ENCODE results near the gene ADGRG6.
"Not testable (repeated sequence)": the region's sequence is repeated elsewhere in the genome, so short reads cannot be mapped to it uniquely, and the experiment has no call there.

Gene ADGRG6

GRCh38 chr6:142454196-142454595 lies 152.4 kb downstream of the ADGRG6 start:
- DNase-seq, result not testable (repeated sequence)

- not testable (repeated sequence) for DNase-seq
Measured at GRCh38 chr6:142454848-142455247, 153.0 kb downstream of the ADGRG6 start.

GRCh38 chr6:142455957-142456589 lies 154.3 kb downstream of the ADGRG6 start:
- DNase-seq, result no peak

DNA sequence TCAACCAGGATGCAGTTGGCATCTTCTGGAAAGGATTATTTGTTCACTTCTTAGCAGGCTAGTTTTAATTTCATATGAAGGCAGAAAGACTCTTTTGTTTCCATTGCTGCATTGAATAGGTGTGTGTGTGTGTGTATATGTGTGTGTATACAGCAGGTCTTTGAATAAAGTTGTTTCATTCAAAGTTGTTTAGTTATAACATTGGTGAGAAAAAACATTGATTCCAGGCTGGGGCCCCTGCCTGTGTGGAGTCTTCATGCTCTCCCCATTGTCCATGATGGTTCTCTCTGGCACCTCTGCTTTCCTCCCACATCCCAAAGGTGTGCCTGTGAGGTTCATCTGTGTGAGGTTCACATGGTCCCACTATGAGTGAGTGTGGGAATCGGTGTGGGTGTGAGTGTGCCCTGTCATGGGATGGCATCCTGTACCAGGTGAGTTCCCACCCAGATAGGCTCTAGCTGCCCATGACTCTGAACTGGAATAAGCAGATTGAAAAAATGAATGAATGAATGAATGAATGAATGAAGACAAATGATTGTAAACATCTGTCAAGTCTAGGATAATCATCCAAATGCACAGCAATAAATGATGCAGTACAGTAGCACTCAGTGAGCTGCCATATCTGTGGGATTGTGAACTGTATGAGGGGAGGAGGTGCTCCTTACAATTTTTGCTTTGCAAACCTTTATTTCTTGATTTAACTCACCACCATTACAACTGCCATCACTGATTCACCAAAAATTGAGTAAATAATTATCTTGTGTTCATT lies 156.0 kb downstream of the ADGRG6 start:
- no peak for DNase-seq

DNA sequence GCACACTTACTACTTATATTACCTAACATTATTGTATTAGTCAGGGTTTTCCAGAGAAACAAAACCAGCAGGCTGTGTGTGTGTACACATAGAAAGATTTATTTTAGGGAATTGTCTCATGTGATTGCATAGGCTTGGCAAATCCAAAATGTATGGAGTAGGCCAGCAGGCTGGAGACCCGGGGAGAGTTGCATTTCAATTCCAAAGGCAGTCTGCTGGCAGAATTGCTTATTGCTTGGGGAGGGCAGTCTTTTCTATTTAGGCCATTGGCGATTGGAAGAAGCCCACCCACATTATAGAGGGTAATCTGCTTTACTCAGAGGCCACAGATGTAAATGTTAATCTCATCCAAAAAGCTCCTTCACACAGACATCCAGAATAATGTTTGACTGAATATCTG lies 157.0 kb downstream of the ADGRG6 start:
- no peak for DNase-seq

- no peak for DNase-seq
Measured at GRCh38 chr6:142459271-142459670, 157.5 kb downstream of the ADGRG6 start.

GRCh38 chr6:142462260-142462659 lies 160.5 kb downstream of the ADGRG6 start:
- no peak for DNase-seq

DNA sequence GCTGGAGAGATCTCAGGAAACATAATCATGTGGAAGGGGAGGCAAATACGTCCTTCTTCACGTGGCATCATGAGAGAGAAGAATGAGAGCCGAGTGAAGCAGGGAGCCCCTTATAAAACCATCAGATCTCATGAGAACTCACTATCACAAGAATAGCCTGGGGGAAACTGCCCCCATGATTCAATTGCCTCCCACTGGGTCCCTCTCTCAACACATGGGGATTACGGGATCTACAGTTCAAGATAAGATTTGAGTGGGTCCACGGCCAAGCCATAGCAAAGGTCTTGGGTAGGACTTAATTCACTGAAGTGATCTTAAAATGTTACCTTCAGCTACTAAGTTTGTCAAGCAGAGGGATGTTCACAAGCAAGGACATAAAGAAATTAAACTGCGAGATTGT lies 162.2 kb downstream of the ADGRG6 start:
- no peak for DNase-seq

DNA sequence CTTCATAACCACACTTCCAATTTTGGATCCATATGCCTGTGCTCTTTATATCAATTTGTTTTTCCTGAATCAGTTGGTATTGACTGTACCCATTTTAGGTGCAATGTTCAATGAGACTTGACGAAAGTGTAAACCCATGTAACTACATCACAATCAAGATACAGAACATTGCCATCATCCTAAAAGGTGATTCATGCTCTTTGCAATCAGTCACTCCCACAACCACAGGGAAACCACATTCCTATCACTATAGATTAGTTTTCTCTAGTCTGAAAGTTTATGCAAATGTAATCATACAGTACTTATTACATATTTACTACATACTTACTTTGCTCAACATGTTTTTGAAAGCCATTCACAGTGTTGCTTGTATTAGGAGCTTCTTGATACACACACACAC lies 167.4 kb downstream of the ADGRG6 start:
- DNase-seq, result no peak

DNA sequence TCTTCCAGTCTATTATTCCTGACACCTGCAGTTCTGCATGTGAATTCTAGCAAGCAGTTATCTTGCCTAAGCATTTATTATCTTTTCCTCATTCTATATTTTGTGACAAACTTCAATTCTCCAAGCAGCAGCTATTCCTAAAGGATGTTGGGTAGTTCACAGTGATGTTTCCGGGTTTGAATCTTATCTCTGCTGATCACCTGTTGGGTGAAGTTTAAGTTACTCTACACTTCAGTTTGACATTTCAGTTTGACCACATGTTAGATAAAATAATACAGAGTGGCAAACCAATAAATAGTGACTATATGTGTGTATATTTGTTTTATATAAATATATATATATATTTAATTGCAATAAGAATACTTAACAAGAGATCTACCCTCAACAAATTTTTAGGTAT lies 168.6 kb downstream of the ADGRG6 start:
- no peak for DNase-seq

DNA sequence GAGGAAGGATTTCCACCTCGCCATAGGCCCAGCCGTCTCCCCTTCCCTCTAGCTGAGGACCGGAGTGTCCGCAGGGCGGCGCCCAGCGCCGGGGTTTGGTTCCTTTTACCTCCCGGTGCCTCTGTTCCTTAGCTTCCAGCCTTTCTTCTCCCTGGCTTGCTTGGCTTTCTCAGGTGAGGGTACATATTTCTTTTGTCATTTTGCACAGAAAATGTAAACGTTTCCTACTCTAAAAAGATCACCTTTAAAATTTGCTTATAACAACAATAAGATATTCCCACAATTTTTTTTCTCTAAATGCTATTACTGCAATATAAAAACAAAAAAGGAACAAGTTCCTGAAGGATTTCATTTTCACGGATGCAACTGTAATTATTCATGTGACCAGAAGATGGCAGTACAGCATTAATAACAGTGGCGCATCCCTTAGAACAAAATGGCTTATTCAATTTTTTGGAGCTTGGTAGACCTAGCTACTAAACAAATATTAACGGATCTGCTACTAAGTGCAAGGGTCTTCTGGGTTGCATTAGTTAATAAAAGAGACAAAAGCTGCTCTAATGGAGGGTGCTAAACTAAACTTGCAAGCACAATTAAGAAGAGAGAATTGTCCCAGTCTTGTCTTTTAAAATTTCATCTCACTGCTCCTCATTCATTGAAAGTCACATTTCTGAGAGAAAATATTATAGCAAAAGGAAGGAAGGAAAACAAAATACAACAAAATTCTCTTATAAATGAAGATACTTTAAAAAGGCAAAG lies 172.9 kb downstream of the ADGRG6 start:
- DNase-seq, result no peak

DNA sequence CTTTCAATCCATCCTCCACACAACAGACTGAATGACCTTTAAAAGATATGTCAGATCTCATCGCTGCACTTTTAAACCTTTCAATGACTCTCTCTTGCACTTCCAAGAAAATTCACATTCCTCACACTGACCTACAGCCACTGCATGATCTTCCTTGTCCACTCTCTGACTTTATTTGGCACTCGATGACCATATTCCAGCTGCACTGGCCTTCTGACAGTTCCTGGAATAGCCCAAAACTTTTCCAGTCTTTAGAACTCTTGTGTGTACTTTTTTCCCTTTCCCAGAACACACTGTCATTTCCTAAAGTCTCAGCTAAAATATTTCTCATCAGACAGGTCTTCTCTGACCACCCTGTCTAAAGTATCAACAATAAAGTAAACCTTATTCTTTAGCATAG lies 174.6 kb downstream of the ADGRG6 start:
- DNase-seq, result no peak

DNA sequence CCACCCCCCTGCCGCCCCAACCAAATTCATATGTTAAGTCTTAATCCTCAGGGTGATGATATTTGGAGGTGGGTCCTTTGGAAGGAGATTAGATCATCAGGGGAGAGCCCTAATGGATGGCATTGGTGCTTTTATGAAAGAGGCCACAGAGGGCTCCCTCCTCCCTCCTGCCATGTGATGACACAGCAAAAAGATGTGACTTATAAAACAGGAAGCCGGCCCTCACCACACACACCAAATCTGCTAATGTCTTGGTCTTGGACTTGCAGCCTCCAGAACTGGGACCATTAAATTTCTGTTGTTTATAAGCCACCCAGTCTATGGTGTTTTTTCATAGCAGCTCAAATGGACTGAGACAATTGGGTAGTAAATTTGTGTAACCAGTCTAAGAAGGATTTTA lies 176.3 kb downstream of the ADGRG6 start:
- DNase-seq, result no peak

GRCh38 chr6:142481466-142481865 lies 179.7 kb downstream of the ADGRG6 start:
- DNase-seq, result no peak

GRCh38 chr6:142482249-142482648 lies 180.4 kb downstream of the ADGRG6 start:
- DNase-seq, result no peak

DNA sequence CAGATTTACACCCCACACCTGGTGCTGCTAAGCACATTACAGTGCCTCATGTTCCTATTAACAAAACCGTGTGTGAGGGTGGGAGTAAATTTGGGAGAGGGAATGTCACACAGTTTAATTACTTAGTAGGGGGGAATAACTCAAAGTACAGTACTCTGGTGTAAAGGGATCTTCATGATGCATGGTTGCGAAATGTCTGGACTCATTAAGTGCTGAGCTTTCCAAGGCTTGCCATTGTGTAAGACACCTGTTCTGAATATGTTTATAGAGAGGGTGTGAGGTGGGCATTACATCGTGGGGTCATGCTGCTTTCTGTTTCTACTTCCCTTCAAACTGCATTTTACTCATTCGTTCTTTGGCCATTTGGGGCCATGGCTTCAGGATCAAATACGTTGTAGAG lies 181.2 kb downstream of the ADGRG6 start:
- no peak for DNase-seq

GRCh38 chr6:142485256-142485655 lies 183.4 kb downstream of the ADGRG6 start:
- DNase-seq, result no peak

- no peak for DNase-seq
Measured at GRCh38 chr6:142489722-142490610, 188.2 kb downstream of the ADGRG6 start.

Measured in stimulated activated CD8-positive, alpha-beta memory T cell treated with anti-CD3 and anti-CD28 coated beads, Interleukin-4, amount 100 ng/mL, for 48 hours (primary cell).